SKM-1 (cell line): Measurements from ENCODE around the gene CLEC18B.
"Not testable (repeated sequence)": the region's sequence is repeated elsewhere in the genome, so short reads cannot be mapped to it uniquely, and the experiment has no call there.

Experiments used
- DNase-seq: peaks from one replicate; lab custom pipeline; 2025; ENCODE audit not compliant: unreplicated experiment; lab: John Stamatoyannopoulos, UW

Gene CLEC18B

GRCh38 chr16:74420612-74421481 lies at the start of gene CLEC18B:
Gene CLEC18B (minus strand): TSS chr16:74421478. CDS start chr16:74421270, 208 bp downstream.
- not testable (repeated sequence) for DNase-seq

- no peak for DNase-seq
Observed at GRCh38 chr16:74469946-74470478, 48.7 kb upstream of the CLEC18B start.

GRCh38 chr16:74468807-74469525 lies 47.7 kb upstream of the CLEC18B start:
- DNase-seq = no peak

- no peak for DNase-seq
Observed at GRCh38 chr16:74466872-74467271, 45.6 kb upstream of the CLEC18B start.

DNA sequence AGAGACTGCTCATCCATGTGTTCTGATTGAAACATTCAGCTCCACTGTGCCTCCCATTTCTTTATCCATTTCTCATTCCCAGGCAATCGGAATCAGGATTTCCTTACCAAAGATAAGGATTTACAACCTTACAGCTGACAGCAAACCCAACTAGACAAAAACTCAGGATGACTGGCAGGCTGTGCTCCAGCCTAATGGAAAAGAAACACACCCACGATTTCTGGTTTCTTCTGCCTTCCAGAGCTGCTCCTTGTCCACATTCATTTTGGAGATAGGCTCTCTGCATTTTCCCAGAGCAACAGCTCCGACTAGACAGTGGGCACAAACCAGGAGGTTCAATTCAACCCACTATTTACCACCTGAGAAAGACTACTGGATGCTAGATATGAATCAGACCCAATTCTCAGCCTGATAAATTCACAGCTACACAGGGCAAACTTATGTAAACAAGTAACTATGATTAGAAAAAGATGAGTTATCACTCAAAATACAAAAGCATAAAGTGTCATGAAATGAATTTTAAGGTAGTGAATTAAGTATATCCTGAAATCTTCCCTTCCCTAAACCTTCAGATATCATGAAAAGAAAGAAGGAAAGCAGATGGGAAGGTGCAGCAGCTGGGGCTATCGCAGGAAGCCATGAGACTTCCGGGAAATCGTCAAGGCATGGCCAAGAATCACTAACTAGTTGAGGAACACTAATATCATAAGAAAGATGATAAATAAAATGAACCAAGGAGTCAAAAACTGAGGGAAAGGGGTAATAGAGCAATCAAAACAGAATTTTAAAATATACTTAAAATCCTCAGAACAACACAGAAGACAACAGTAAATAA lies 44.8 kb upstream of the CLEC18B start:
- DNase-seq = no peak

DNA sequence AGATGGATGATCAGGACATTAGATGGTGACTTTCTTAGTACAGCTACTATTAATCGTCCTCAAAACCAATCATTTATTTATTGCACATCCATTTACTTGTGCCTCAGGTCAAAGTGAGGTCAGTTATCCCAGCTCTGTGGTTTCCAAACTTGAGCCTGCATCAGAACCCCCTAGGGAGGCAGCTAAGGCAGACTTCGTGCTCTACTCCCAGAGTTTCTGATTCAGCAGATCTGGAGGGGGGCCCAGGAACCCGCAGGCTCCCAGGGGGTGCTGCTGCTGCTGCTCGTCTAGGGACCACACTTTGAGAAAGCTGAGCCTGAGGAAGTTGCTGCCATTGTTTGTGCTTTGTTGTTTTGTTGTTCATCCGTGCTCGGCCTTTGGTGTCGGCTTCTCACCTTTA lies 44.0 kb upstream of the CLEC18B start:
- DNase-seq = no peak

GRCh38 chr16:74463888-74464287 lies 42.6 kb upstream of the CLEC18B start:
- DNase-seq = no peak

DNA sequence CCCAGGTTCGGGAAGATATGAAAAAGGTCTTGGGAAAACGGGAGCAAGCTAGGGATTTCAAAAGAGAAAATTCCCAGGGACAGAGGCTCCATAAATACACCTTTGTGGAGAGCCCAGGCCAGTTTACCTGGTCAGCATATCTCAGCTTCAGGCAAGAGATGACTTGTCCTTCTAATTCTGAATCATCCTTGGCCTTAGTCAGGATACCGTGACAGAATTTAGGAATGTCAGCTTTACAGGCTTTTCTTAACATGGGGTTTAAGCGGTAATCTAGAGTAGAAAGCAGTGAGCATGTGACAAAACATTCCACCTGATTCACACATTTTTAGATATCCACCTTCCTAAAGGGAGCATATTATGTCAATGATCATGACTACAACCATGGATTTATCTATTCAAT lies 41.1 kb upstream of the CLEC18B start:
- DNase-seq = no peak

DNA sequence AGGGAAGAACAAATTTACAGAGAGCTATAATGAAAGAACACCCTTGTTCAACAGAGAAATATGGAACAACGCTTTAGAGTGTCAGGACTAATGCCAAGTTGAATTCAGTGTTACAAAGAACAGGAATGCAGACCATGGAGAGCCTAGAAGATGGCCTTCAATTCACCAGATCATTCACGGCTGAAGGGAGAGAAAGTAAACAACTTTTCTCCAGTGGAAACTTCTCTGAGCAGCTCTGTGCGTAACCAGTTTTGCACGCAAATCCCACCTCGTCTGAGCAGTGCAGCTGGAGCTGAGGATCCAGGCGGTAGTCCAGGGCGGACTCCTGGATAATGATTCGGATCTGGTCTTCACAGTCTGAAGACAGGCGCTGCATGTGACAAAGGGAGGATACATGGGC lies 40.5 kb upstream of the CLEC18B start:
- DNase-seq = no peak

DNA sequence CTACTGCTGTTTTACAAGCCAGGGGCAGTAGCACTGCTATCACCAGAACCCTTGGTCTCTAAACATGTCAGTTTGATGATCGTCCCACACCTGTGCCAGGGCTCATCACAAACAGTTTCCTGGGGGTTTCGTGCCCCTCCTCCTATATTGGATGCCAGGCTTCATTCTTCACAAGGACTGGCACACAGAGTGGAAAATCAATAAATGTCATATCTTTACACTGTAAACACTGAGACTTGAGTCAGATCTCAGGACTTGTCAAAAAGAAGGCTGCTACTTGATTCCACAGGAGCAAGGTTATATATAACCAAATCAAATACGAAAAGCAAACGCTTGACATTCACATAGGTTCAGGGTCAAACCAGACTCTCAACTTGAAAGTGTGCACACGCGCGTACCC lies 39.3 kb upstream of the CLEC18B start:
- no peak for DNase-seq

DNA sequence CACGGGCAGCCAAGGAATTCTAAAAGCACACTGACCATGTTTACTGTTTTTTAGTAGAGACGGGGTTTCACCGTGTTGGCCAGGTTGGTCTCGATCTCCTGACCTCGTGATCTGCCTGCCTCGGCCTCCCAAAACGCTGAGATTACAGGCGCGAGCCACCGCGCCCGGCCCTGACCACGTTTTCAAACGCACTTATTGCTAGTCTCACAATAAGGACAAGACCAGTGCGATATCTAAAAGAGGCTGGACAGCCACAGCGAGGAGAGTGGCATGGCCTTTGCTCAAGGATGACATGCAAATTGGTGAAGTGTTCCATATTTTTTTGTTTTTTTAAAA lies 35.0 kb upstream of the CLEC18B start:
- no peak for DNase-seq

DNA sequence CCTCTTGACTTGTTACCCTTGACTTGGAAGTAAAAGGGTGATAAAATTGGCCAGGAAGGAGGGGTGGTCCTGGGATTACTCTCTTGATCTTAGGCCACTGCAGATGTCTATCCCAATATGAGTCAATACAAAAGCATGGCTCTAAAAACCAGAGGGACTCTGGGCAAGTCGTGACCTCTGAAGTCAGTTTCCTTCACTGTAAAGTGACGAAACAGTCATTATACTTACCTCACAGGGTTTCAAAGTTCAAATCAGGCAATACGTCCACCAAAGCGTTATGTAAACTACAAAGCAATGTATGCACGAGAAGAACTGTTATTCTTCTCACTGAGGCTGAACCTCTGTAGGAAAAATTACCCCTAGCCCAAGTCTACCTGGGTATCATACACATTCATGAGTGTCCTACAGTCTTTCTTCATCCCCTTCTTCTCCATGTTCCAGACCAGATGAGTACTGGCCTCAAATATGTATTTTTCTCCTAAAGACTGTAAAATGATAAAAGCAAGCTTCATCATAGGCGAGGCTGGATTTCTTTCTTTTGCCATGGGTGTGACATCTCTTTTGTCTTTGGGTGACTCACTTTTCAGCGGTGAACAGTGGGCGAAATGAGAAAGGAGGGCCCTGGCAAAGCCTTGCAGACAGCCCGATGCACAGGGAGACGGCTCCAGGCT lies 34.5 kb upstream of the CLEC18B start:
- DNase-seq = no peak

- no peak for DNase-seq
Observed at GRCh38 chr16:74455213-74455612, 33.9 kb upstream of the CLEC18B start.

GRCh38 chr16:74451951-74452758 lies 30.9 kb upstream of the CLEC18B start:
- no peak for DNase-seq

DNA sequence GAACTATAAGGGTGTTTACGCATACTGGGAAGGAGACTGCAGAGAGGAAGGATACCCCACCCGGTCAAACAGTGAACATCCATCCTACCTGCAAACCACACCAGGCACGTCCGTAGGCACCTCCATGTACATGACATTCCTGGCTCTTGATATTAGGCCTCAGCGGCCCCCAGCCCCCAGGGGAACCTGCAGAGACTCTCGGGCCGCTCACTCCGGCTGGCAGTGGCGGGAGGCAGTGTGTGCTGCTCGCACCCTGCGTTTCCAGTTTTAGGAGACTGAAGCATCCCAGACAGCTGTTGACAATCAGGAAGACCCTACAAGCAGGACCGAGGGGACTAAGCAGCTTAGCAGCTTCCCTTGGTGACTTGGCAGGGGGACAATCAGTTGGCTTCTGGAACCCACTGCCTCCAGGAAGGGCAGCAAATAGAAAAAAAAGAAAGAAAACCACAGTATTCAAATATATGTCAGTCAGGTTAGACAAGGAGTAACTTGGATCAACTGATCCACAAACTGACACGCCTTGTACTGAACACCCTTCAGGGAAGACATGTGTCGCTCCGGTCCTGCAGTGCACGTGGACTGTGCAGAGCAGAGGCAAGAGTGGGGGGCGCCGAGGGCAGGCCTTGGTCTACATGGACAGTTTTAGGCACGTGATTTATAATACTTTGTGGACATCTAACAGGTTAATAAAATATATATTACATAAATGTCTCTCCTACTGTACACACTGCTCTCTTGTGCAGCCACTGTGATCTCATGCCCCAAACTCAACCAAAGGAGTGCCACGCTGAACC lies 29.9 kb upstream of the CLEC18B start:
- no peak for DNase-seq

GRCh38 chr16:74450236-74450635 lies 29.0 kb upstream of the CLEC18B start:
- DNase-seq = no peak

DNA sequence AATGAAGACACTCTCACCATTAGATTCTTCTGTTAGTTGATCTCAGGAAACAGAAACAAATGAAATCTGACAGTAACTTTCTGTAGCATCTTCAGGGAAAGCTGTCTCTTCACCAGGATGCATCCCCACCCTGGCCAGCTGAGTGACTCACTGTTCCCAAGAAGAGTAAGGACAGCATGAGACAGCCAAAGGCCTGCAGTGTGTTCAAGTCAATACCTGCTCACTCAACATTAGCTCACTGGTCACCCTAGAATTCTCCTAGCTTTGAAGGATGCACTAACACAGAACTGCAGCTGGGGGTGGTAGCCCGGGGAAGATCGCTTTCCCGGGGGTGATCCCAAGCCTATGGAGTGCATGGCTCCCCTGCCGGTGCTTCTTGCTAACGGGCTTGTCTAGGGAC lies 28.2 kb upstream of the CLEC18B start:
- no peak for DNase-seq

GRCh38 chr16:74448990-74449389 lies 27.7 kb upstream of the CLEC18B start:
- no peak for DNase-seq

GRCh38 chr16:74447578-74447977 lies 26.3 kb upstream of the CLEC18B start:
- DNase-seq = no peak
